Stimulated activated CD4-positive, alpha-beta T cell treated with anti-CD3 and anti-CD28 coated beads, Interleukin-15, amount 100 ng/mL, for 1 hour (primary cell): ENCODE data around the gene UBE2F.
"Not testable (repeated sequence)": the region's sequence is repeated elsewhere in the genome, so short reads cannot be mapped to it uniquely, and the experiment has no call there.

Experiments
- DNase-seq, 2 donors: peaks; one replicate each; pipeline ENCODE4 v3.0.0-alpha.2; 2020; ENCODE audit warnings: low read depth in 1 of 2, low spot score in 1 of 2

Gene UBE2F

DNA sequence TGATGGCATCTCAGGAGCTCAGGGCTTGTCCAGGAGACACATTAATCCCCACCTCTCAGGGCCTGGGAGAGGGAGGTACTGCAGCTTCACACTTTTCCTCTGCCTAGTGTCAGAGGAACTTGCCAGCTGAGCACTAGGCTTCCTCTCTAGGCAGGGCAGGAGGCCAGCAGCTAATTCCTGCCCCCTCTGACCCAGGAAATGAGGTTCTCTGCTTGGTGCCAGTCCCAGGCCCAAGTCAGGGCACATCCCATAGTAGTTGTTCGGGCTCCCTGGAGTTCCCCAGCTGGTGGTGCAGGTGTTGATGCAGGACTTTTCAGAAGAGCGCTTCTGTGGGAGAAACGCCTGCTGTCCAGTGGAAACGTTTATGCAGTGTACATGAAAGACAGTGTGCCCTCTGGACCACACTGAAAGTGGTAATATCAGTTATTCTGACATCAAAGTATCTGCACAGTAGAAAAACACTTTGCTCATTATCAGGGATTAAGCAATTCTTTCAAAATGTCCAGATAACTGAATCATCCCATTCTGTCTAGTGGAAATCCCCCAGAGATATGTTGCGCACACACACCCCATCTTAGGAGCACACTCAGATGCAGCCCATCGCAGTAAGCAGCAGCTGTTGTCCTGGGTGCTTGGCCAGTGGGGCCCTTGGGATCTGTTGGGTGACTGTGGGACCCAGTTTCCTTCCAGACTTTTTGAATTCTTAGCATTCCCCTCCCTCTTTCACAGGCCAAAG is 76.2 kb downstream of the UBE2F start:
- no peak for DNase-seq

DNA sequence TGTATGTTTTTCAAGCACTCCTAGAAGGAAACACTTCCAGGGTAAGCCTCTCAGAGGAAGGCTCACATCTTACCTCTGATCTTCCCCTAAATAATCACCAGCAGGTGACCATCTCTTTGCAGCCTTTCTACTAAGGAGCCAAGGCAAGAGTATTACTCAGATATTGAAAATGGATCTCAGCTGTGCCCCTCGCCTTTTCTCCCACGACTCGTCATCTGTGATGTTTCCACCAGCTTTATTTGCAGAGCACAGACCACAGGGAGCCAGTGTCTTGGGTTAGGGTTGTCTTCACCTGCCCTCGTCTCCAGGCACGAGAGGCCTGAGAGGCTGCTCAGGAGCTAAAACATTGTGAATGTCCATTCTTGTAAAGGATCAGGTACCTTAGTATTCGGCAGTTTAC is 77.0 kb downstream of the UBE2F start:
- DNase-seq: no peak

DNA sequence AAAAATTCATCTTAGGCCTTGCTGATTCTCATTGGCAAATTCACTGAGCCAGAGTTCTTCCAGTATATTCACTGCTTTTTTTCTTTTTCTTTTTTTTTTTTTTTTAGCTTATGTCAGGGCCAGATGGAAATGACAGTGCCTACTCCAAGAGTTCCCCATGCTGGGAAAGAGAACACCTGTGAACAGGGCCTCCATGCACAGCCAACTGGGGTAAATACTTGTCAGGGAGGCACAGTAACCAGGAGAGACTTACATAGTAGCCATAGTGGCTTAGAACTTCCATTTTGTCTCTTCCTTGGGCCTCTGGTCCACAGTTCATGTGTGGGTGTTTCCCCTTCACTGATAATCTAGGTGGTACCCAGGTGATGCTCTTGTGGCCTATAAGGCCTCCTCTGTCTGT is 78.8 kb downstream of the UBE2F start:
- no peak for DNase-seq

DNA sequence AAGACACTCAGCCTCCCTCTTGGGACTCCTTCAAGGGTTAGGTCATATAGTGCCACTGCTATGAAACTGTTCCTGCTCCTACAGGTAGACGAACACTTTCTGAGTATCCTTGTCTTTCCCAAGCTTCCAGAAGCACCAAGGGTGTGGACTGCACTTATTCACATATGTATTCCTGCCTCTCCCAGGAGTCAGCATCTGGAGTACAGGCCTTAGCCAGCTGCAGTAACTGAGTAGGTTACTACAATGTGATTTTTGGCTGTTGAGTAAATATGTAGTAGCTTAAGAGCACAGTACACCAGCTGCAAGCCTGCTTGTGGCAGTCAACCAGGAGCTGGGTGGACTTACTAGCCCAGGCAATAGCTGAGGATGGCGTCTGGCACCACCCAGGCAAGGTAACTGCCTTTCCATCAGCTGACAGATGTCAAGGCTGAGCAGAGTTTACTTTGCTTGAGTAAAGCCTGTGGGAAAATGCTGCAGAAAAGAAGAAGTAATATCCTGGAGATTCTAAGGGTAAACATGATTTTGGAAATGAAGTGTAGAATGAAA is 80.0 kb downstream of the UBE2F start:
- DNase-seq: no peak

DNA sequence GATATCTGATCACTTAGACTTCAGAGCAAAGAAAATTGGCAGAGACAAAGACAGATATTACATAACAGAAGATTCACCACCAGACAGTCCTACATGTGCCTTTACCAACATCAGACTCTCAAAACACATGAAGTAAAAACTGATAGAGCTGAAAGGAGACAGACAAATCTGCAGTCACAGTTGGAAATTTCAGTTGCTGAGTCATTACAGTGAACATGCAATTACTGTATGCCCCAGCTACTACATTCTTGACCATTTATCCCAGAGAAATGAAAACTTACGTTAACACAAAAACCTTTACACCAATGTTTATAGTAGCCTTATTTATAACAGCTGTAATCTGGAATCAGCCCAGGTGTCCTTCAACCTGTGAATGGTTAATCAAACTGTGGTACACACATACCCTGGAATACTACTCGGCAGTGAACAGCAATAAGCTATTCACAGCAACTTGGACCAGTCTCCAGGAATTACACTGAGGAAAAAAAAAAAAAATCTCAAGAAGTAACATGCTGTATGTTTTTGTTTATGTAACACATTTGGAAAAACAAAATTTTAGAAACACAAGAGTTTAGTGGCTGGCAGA is 86.5 kb downstream of the UBE2F start:
- no peak for DNase-seq

DNA sequence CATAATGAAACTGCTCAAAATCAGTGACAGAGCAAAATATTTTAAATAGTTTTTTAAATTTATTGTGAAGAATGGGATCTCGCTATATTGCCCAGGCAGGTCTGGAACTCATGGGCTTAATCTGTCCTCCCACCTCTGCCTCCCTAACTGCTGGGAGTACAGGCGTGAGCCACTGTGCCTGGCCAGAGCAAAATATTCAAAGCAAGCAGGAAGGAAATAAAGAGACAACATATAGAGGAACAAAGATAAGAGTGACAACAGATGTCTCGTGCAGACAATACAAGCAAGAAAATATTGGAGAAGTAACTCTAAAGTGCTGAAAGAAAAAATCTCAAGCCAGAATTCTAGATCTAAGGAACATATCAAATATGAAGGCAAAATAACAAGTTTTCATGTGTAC is 89.0 kb downstream of the UBE2F start:
- DNase-seq: no peak

DNA sequence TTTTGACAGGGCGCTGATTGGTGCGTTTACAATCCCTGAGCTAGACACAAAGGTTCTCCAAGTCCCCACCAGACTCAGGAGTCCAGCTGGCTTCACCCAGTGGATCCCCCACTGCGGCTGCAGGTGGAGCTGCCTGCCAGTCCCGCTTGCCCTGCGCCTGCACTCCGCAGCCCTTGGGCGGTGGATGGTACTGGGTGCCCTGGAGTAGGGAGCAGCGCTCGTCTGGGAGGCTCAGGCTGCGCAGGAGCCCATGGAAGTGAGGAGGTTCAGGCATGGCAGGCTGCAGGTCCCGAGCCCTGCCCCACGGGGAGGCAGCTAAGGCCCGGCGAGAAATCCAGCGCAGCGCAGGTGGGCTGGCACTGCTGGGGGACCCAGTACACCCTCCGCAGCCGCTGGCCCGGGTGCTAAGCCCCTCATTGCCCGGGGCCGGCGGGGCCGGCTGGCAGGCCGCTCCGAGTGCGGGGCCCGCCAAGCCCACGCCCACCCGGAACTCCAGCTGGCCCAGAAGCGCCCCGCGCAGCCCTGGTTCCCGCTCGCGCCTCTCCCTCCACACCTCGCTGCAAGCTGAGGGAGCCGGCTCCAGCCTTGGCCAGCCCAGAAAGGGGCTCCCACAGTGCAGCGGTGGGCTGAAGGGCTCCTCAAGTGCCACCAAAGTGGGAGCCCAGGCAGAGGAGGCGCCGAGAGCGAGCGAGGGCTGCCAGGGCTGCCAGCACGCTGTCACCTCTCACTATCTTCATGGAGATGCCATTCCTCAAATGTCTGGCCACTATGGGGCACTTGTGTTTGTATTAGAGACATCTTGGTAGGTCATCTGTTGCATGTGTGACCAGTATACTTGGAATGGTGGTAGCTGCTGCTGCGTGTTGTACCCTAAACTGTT is 91.1 kb downstream of the UBE2F start:
- DNase-seq: not testable (repeated sequence)

DNA sequence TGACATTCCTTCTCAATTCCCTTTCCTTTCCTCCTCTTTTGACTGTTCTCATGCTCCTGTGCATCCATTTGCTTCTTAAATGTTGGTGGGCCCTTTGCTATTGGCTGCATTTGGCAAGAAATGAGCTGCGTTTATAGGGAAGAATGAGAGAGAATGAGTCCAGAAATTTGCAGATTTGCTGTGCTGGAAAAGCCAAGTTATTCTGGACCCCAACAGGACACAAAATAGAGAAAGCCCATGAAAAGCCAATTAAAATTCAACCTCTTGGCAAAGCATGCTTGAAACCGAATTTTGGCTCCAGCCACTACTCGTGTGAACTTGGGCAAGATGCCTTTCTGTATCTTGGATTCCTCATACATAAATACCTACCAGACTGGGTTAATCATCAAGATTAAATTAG is 92.7 kb downstream of the UBE2F start:
- DNase-seq: no peak

DNA sequence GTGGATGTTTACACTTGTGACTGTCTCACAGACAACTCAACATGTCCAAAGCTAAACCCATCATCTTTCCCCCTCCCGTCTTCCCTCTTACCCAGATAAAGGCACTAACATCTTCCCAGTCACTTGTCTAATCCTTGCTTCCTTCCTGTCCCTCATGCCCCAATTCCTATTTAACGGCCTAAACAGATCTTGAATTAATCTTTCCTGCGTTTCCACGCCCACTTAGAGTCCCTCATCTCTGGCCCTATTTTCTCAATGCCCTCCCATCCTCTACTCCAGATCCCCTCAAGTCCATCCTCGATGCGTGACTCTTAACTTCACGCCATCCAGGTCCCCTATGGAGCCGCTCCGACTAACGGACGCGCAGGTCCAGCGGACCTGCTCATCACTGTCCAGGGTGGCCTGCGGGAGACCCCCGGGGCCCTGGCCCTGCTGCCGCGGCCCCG is 93.3 kb downstream of the UBE2F start:
- no peak for DNase-seq

DNA sequence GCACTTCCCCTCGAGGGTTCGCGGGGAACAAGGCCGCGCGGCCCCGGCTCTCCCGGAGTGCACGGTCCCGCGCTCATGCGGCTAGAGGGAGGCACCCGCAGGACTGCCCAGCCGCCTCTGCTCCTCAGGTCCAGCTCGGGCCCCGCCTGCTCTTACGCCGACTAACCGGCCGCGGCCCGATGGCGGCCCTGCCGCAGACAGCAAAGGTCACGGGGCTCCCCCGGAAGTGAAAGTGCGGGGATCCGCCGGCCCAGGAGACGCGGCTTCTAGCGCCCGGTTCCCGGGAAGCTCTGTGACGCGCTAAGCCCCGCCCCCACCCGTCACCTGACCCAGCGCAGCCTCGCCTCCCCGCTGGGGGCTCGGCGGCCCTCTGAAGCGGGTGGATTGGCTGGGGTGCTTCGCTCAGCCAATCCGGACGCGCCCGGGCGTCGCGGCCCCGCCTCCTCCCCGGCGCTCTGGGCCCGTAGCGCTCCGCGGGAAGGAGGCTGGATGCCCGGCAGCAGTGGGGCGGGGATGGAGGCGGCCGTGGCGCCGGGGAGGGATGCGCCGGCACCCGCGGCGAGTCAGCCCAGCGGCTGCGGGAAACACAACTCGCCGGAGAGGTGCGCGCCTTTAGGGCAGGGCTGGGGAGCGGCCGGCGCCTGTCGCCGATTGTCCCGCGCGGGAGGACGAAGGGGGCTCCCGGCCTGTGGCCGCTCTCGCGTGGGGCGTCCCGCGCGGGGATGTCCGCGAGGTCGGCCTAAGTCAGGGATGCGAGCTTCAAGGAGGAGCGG is 93.9 kb downstream of the UBE2F start, which contains the start of gene SCLY:
Gene SCLY, plus strand, starts transcription at position 460 of the 773 bp plus-strand sequence. Its CDS starts 54 bp downstream, at position 514.
- peak; percentile 94 to 95 for DNase-seq

DNA sequence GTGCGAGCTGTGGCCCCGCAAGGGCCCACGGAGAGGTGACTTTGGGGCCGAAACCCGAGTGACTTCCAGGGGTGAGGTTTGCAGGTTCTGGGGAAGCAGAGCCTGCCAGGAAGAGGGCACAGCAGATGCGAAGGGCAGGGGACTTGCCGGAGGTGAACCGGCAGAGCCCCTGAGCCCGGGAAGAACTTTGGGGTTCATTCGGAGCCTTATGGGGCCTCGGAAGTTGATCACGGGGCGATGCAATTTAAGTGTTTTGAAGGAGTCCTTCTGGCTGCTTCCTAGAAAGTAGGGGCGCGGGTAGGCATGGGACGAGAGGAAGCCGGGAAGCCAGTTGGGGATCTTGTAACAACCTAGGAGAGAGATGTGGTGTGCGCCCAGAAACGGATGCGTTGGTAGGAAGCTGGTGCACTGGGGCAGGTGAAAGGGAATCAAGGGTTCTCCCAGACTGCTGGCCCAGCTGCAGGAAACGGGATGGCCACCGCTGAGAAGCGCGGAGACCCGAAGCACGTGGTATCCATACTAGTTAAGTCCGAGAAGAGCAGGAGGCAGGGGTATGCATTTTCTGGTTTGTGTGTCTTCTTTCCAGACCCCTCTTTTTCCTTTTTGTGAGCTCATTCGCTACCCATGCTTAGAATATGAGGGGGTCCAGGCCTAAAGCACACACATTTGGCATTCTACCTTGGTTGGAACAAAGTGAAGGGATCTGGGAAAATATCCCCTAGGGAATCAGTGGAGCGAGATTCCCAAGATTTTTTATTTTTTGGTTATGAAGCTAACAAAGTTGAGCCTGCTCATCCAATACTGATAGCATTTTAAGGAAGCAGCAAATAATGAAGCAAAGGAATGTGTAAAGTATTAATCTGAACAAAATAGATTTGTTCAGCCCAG is 94.7 kb downstream of the UBE2F start:
- no peak for DNase-seq

DNA sequence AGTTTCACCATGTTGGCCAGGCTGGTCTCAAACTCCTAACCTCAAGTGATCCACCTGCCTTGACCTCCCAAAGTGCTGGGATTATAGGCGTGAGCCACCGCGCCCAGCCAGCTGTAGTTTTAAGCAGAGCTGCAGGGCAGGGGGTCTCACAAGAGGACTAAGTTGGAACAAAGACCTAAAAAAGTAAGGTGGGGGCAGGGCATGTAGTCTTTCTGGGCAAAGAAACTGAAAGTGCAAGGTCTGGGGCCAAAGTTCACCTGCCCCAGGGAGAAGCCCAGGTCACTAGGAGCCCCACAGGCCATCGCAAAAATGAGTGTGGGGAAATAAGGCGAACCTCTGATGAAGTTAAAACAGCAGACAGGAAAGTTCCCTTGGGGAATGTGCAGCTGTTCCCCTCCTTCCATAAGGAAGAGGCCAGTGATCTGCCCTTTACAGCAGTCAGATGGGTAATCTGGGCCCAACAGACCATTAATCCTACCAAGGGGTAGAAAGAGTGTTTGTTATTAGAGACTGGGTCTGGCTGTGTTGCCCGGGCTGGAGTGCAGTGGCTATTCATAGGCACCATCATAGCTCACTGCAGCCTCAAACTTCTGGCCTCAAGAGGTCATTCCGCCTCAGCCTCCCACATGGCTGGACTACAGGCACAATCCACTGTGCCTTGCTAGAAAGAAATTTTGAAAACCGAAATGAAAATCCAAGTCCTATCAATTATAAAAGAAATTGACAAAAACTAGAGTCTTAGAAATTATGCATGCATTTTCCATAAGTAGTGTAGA is 96.8 kb downstream of the UBE2F start:
- DNase-seq: no peak

DNA sequence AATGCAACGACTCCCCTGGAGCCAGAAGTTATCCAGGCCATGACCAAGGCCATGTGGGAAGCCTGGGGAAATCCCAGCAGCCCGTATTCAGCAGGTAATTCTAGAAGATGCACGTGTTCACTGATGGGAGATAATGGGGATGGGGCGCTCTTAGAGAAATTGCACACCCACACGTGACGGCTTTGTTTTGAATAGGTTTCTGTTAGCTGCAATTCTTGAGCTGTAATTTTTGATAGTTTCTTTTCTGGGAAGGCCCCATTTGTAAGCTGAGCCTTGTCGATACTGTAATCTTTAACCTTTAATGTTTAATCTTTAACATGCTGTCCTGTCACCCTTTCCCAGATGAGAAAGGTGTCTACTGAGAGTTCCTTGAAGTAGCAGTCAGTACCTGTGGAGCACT is 97.6 kb downstream of the UBE2F start:
- no peak for DNase-seq

DNA sequence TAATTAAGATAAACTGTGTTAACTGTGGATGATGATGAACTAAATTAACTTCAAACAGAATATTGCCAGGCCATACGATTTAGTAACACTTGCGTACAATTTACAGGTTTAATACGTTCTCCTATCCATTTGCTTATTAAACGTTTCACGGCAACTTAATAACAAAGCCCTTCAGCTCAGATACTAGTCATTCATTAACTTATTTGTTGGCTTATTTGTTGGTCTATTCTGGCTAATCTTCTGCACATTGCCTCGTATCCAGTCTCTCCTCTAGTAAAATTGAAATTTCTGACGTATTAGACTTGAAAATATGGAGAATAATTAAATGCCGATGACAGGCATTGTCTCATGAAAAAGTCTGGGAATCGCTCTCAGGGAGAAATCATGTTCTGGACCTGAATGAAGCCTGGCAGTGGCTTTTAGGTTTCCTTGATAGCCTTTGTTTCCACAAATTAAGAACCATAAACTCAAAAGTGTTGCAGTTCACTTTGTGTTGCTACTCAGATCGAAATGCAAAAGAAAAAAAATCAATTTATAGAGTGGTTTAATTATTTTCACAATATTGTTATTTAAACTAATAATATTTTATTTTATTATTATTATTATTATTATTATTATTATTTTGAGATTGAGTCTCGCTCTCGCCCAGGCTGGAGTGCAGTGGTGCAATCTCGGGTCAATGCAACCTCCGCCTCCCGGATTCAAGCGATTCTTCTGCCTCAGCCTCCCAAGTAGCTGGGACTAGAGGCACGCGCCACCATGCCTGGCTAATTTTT is 98.4 kb downstream of the UBE2F start:
- no peak for DNase-seq

DNA sequence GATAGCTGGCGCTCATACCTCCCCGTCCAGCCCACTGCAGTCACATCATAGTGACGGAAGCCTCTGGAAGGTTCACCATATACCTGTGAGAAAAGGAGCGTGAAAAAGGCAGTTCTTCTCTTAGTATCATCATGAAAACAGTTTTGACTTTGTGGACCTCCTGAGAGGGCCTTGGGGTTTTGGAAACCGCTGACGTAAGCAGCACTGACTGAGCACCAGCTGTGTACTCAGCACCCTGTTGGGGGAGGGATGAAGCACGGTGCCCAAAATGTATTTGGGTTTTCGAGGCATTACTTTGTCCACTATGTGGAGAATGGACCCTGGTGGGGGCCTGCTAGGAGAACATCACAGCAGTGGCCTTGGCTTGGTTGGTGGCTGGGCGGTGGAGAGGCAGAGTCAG is 99.4 kb downstream of the UBE2F start:
- no peak for DNase-seq

DNA sequence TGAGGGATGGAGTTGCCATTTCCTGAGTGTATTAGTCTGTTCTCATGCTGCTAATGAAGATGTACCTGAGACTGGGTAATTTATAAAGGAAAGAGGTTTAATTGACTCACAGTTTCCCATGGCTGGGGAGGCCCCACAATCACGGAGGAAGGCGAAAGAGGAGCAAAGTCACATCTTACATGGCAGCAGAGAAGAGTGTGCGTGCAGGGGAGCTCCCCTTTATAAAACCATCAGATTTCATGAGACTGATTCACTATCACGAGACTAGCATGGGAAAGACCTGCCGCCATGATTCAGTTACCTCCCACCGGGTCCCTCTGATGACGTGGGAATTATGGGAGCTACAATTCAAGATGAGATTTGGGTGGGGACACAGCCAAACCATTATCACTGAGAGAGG is 99.9 kb downstream of the UBE2F start:
- not testable (repeated sequence) for DNase-seq

DNA sequence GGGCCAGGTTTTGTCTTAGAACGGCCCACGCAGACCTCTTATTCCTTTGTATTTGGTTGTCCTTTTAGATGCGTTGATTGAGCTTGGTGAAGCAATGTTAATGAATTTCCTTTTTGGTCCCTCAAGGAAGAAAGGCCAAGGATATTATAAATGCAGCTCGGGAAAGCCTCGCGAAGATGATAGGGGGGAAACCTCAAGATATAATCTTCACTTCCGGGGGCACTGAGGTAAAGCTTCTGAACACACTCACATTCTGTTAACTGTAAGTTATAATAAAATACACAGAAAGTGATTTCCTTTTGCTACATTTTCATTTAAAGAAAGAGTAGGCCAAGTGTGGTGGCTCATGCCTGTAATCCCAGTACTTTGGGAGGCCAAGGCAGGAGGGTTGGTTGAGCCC is 101.1 kb downstream of the UBE2F start:
- no peak for DNase-seq

DNA sequence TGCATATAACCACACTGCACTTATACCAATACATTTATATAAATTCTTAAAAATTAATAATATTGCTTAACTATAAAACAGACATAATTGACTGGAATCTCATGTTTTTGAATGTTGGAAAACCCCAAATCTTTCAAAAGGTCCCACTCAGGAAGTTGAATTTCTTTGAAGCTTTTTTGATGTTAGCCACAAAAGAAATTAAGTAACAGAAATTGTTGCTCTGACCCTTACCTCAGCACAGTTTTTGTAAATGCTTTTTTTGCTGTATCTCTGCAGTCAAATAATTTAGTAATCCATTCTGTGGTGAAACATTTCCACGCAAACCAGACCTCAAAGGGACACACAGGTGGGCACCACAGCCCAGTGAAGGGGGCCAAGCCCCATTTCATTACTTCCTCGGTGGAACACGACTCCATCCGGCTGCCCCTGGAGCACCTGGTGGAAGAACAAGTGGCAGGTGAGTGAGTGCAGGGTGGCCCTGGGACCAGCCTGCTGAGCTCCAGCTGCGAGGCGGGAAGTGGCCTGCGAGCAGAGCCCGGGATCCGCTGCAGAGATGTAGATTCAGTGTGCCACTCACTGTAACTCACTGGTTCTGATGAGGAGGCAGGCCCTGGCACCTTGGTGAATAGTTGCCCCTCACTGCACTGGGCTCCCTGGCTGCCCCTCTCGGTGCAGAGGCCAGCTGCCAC is 102.4 kb downstream of the UBE2F start:
- no peak for DNase-seq
